Posterior cingulate gyrus (tissue), 11 donors: ENCODE measurements around the gene DDRGK1.
"Not testable (repeated sequence)": the region's sequence is repeated elsewhere in the genome, so short reads cannot be mapped to it uniquely, and the experiment has no call there.

Experiments used
- DNase-seq, 10 donors: peaks; one replicate each; pipeline versions ENCODE4 v3.0.0 to v3.0.0-alpha.2; 2020 to 2021; ENCODE audit warnings: mixed read lengths in 3 of 10
- intact Hi-C: fragments of 100-400 bp; cut with DNase I; formaldehyde crosslinking; loops from one replicate; pipeline ENCODE4 v1.15.1; 2023

Gene DDRGK1

DNA sequence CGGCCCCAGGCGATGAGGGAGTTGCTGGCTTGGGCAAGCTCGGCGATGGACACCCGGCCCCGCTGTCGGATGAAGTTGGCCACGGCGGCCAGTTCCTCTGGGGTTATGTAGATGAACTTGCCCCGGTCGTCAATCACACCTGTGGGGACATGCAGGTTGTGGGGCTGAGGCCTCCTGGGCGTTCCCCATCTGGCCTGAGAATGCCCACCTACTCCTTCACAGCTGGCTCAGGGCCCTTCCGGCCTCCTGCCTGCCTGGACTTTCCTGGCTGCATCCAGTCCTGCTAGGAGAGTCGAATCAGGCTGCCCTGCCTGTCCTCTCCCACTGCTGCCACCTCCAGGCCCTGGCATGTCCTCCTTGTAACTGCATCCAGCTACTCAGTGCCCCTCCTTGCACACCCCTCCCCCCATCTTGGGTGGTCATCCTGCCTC is 13.8 kb downstream of the DDRGK1 start:
- intact Hi-C loops, result no loop called here
- DNase-seq, result peak in 3 of 10 donors; percentile 68 to 86 (median 71)

DNA sequence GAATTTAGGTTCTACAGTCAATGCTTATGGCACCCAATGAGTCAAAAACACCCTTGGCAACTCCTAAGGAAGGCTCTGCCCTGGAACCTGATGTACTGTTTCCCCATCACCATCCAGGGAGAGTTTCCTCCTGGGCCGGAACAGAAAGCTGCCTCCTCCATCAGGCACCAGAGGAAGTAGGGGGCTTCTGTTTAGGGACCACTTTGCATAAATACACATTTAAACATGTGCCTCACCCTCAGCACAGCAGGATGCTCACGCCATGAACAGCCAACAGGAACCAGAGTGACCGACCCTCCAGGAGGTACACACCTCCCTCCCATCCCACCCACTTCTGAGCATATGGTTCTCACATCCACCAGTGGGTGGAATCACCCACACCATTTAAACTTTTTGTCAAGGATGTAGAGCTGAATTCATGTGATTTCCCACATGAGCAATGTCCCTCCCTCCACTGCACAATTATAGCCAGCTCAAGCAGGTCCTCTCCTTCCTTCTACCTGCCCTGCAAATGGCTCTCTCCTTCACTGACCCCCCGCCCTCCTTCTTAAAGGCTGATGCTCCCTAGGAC is 14.8 kb downstream of the DDRGK1 start:
- intact Hi-C loops, result no loop called here
- DNase-seq, result peak in 3 of 10 donors; percentile 35 to 66 (median 64)

DNA sequence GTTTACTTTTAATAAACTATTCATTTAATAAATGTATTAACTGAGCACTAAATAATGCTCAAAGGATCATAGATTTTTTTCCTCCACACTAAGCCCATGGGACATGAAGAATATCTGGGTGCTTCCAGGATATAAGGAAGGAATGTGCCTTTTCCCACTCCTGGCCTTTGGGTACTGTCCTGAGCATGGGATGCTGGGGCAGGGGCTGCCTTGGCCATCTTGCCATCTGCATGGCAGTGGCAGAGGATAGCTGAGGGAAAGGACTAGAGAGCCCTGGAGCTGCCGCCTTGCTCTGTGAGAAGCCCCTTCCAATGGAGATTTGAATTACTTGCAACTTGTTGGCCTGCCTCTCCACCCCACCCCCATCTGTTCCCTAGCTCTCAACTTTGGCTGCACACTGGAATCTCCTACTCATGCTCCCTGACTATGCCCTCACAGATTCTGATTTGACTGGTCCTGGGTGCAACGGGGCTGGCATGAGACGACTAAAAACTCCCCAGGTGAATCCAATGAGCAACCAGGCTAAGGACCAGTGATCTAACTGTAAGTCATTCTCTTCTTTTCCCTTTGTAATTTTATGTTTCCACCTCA is 15.6 kb downstream of the DDRGK1 start:
- peak in 3 of 10 donors; percentile 24 to 59 (median 54) for DNase-seq
- intact Hi-C loops, result no loop called here

DNA sequence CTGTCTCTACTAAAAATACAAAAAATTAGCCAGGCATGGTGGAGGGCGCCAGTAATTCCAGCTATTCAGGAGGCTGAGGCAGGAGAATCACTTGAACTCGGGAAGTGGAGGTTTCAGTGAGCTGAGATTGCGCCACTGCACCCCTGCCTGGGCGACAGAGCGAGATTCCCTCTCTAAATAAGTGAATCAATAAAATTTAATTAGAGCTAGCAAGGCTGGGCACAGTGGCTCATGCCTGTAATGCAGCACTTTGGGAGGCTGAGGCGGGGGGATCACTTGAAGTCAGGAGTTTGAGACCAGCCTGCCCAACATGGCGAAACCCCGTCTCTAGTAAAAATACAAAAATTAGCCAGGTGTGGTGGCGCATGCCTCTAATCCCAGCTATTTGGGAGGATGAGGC is 16.6 kb downstream of the DDRGK1 start:
- intact Hi-C loops, result not testable (repeated sequence)
- DNase-seq, result peak in 2 of 10 donors; percentile 32 to 43

DNA sequence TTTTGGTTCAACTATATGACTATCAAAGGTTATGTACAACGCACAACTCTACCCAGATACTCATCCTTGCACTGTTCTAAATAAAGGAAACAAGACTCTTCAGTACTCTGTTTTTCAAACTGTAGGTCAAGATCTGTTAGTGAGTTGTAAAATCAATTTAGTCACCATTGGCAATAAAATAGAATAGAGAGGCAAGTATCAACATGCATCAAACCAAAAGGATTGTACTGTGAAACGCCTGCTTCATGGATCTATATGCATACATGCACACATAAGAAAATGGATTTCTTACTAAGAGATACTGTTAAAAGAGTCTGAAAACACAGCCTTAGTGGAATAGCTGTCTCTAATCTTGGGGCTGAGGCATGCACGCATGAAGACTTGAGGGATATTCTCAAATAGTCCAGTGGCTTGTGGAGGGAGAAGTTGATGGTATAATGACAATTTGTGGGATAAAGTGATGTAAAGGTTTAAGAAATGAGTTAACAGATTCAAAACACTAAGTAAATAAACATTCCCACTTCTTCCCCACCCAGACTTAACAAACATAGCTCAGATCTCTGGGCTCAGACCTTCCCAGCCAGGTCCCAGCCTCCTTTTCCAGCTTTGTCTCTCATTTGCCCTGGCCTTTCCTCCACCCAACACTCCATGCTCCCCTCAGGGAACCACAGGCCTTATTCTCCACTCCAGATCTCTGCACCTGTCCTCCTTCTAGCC is 20.4 kb downstream of the DDRGK1 start:
- intact Hi-C loops, result no loop called here

DNA sequence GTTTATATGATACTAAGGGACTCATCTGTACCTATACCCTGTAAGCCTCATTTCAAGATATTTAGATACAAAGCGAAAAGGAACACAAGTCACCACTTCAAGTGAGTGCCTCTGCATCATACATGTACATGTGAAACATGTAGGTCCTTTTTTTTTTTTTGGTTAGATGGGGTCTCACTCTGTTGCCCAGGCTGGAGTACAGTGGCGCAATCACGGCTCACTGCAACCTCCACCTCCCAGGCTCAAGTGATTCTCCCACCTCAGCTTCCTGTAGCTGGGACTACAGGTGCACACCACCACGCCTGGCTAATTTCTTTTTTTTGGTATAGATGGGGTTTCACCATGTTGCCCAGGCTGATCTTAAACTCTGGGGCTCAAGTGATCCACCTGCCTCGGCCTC is 22.1 kb downstream of the DDRGK1 start:
- intact Hi-C loops, result not testable (repeated sequence)
- DNase-seq, result peak in 1 of 10 donors; percentile 11

More for the DNA sequence above, 20.4 kb downstream of the DDRGK1 start:
- DNase-seq, result no peak

DNA sequence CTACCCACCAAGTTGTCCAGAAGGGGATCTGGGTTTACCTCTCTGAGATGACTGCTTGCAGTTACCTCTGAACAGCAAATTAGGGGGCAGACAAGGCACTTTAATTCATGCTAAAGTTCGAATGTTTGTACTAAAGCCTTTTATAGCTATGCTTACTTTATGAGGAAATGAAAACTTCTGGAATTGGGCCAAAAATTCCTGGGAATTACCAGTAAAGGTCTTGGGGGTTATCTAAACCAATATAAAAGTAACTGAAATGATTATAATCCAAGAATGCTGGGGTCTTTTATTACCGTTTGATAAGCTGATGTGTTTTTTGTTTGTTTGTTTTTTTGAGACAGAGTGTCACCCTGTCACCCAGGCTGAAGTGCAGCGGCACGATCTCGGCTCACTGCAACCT is 23.2 kb downstream of the DDRGK1 start:
- DNase-seq, result no peak
- intact Hi-C loops, result no loop called here

DNA sequence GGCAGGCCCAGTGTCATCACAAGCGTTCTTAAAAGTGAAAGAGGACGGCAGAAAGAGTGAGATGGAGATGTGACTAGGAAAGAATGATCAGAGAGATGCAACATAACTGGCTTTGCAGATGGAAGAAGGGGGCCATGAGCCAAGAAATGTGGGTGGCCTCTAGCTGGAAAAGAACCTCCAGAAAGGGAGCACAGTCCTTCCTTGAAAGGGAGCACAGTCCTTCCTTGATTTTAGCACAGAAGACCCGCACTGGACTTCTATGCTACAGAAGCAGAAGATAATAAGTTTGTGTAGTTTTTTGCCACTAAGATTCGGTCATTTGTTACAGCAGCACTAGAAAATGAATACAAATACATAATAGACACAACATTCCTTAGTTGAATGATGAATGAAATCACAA is 24.2 kb downstream of the DDRGK1 start:
- intact Hi-C loops, result no loop called here
- peak in 2 of 10 donors; percentile 5 to 55 for DNase-seq

DNA sequence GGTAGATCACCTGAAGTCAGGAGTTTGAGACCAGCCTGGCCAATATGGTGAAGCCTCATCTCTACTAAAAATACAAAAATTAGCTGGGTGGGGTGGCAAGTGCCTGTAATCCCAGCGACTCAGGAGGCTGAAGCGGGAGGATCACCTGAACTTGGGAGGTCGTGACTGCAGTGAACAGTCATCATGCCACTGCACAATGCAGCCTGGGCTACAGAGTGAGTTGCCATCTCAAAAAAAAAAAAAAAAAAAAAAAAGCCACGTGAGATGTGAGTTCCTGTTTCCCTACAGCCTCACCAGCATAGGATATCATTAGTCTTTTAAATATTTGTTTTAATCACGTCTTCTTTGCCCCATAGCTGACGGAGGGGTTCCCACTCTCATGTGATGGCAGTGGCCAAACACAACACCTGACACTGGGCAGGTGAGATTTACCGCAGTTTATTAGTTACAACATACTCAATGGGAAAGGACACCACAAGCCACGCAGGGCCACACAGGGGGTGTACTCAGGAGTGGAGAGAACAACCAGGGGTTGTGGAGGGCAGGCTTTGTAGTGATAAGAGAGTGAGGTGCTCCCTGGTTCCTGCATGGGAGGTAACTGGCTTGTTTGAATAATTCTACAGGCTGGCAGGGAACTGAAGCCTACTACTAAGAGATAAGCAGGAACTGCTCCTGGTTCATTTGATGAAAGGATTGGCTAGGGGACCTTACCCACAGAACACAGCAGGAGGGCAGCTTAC is 26.6 kb downstream of the DDRGK1 start:
- peak in 1 of 10 donors; percentile 18 for DNase-seq
- intact Hi-C loops, result no loop called here

DNA sequence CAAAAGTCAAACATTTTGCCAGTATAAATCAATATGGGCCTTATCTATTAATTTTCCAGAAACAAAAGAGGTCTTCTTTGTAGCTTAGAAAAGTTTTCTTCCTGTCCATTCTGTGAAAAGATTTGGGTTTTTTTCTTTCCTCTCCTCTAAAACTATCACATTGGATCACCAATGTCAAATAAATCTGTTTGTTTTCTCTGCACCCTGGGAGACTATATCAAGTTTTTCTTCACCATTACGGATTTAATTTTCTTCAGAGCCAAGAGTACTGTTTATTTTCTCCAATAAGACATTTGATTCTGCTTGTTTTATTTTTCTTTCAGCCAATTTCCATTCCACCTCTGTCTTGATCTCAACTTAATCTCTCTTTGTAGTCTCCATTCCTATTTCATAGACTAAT is 29.2 kb downstream of the DDRGK1 start:
- DNase-seq, result no peak
- intact Hi-C loops, result no loop called here

DNA sequence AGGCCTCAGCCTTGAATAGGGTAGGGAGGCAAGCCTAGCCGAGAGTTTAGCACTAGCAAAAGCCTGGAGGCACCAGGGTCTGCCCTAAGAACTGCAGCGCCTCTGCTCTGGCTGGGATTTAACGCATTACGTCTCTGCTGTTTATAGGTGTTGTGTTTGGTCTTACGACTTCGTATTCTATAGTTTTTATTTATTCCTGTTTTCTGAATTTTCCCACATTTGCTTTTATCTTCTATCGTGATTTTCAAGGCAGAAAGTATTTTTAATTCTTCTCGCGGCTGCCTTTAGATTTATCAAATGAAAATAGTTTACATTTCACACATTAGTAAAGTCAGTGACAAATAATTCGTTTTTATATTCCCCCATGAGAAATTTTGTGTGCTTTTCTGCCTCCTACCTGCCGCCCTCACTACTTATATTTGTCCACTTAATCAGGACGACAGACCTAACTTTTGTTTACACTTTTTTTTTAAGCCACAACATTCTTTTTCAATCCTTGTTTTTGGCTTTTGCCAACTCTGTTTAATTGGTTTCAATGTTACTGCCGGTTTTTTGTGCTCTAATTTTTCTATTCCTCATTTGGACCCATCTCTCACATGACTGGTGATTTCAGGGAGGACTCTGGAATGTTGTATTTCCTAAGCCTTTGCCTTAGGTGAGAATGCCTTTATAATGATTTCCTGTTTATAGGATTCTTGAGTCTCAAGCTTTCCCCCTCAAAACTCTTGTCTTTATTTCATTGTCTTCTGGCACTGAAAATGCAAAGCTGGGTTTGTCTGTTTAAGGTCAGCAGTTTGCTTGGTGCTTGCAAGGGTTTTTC is 29.8 kb downstream of the DDRGK1 start:
- DNase-seq, result no peak
- intact Hi-C loops, result no loop called here

DNA sequence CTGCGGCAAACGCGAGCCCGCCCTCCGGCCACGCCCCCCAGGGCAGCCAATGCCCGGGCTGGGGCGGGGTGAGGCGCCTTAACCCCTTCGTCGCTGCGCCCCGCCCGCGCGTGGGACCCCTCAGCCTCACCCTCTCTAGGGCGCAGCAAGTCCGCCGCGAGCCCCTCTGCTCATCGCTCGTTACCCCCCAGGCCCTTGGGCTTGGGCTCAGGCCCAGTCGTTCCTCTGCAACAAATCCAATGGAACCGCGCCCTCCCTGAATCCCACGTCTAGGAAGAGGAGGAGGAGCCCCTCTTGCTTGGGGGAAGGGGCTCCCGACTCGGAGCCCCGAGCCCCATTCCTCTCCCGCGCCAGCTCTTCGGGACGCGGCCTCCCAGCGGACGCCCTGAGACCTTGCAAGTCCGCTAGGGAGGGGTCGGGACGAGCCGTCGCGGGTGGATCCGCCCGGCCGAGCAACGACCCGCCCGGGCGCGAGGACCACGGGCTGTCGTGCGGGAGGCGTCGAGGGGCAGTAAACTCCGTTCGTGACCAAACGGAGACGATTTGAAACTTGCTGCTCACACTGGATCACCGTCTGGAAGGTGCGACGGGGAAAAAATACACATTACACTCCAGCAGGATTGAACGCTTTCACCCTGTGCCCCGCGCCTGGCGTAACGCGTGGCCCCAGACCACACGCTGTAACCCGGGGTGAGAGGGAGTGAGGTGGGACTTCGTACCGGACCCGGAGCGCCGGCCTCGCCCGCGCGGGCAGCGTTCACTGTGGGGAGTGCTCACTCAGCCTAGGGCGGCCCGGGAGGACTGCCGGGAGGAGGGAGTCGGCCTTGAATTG is 30.7 kb downstream of the DDRGK1 start:
- intact Hi-C loops, result no loop called here
- DNase-seq, result peak; percentile 80 to 98 (median 90)

DNA sequence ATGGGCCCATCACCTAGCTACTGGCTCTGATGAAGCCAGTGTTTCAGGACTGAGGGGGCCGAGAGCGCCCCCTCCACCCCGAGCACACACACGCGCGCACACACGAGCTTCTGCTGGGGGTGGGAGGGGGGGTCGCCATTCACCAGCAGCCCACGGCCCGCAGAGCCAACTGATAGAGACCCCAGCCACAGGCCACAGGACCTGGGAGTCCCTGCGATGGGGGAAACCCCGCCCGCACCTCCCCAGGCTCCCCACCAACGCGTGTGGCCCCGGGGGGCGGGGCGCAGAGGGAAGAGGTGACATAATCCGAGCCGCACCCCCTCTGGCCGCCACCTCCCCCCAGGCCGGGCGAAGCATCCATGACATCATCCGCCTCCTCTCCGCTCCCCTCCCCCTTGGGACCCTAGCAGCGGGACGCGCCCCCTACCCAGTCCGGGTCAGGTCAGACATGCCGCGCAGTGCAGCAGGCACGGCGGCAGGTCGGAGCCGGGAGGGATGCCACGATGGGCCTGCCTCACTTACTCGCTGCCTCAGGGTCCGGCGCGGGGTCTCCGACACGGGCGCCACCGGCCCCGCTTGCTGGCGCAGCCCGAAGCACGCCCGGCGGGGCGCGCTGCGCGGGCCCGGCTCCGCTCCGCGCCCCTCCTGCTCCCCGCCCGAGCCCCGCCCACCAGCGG is 31.4 kb downstream of the DDRGK1 start, which contains the start of gene LZTS3:
Gene LZTS3, minus strand, starts transcription at position 617 of the 677 bp plus-strand sequence. CDS start 6,386 bp downstream, outside the sequence.
- DNase-seq, result peak in 9 of 10 donors; percentile 49 to 95 (median 72)
- intact Hi-C loops, result no loop called here

DNA sequence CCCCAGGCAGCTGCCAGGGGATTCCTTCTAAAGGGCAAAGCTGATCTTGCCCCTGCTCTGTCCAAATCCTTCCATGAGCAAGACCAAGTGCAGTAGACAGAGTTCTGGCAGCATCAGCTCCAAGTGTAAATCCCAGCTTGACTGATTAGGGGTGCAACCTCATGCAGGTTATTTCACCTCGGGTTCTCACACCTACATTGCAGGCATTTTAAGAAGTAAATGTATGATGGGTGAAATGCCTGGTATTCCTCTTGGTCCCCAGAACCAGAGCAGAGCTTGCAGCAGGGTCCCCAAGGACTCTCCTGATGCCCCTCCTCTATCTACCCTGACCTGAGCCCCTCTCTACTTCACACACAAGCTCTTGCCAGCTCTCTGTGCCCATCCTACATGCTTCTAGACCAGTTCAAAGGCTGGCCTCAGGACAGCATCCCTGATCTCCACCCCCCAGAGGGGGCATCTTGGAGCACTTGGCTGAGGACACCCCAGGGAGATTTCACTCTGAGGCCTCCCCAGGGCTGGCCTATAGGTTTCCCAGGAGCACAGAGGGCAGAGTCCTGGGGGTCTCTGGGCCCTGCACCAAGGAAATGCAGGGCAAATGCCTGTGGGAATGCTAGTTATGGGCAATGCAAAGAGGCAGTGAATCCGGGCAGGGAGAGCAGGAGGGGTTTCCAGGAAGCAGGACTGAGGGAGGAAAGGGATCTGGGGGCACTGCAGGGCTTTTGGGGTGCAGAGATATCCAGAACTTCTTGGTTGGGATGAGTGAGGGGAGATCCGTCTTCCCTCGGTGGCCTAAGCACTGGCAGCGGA is 32.2 kb downstream of the DDRGK1 start:
- intact Hi-C loops, result no loop called here
- no peak for DNase-seq

DNA sequence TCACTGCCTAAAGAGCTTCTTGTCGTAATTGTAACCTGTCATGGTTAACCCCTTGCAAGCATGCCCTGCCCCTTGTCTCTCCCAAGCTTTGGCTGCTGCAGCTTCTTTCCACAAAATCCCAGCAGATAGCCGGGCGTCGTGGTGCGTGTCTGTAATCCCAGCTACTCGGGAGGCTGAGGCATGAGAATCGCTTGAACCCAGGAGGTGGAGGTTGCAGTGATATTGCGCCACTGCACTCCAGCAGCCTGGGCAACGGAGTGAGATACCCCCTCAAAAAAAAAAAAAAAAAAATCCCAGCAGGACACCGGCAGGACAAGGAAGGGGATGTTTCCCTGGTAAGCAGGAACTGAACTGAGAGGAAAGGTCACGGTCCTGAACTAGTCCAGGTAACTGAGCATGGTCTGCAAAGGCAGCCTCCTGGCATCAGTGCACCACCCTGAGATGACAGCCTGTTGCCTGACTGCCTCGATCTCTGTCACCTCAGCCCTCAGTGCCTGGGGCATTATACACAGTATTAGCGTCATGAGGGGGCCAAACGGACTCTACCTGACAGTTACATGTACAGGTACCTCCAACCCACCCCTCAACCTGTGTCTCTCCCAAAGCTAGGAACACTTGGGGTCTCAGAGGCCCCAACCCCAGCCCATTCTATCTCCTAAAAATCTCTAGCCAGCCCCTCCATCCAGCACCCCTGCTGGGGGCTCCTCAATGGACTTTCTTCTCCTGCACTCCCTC is 32.9 kb downstream of the DDRGK1 start:
- peak in 1 of 10 donors; percentile 49 for DNase-seq
- intact Hi-C loops, result no loop called here

DNA sequence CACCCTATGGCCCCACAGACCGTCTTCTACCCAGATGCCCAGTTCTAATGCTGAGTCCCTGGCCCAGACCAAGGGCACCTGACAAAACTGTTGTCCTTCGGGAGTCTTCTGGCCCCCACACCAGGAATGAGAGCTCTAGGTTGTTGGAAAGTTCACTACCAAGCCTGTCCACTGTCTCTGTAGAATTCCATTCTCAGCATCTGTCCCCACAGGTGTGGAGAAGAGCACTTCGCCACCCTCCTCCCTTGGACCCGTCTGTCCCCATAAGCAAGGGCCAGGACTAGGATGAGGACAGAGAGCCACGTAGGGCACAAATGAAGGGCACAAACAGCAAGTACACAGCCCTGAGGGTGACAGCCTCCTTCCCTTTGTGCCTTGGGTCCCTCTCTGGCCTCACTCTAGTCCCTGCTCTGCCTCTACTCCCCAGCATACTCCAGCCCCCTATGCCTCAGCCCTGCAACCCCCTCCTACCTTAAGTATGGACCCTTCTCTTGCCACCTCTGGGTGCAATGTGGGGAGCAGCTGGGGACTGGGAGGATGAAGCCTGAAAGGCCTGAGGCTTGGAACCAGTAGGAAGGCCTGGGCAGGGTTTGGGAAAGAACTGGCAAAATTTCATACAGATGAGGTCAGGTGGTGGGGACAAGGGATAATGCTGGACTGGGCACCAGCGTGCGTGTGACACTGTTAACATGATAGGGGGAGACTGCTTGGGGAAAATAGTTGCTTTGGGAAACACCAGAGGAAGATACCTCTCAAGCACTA is 35.5 kb downstream of the DDRGK1 start:
- peak in 1 of 10 donors; percentile 6 for DNase-seq
- intact Hi-C loops, result no loop called here
